Measurements from ENCODE around the gene LPCAT1.
A peak's percentile ranks its signal among the peaks of the same experiment; 100 is the strongest.

Gene LPCAT1

GRCh38 chr5:1471240-1471853 is 52.4 kb downstream of the LPCAT1 start:
- peak overlapping the region; percentile 81 for H3K27ac ChIP-seq
- POLR2A ChIA-PET (ENCODE audit: low non-redundant PET), result no interaction called here
- DNase-seq (ENCODE audit: low spot score), result no peak
- no peak for TF ChIP-seq CTCF (conservative IDR thresholded peaks at IDR 0.05; ENCODE audit: low read depth)
- CTCF ChIA-PET, result no interaction called here

GRCh38 chr5:1470762-1471211 is 53.0 kb downstream of the LPCAT1 start:
- ChIA-PET POLR2A (ENCODE audit: low non-redundant PET) (no interaction called here), CTCF (no interaction called here)
- DNase-seq (ENCODE audit: low spot score), result no peak
- peak overlapping the region; percentile 81 for H3K27ac ChIP-seq
- no peak for TF ChIP-seq CTCF (conservative IDR thresholded peaks at IDR 0.05; ENCODE audit: low read depth)

GRCh38 chr5:1468629-1469527 is 54.9 kb downstream of the LPCAT1 start:
- 0 out of 2 replicates have a peak, but pooled peaks have one; percentile 14 for TF ChIP-seq CTCF (conservative IDR thresholded peaks at IDR 0.05; ENCODE audit: low read depth)
- H3K27ac ChIP-seq, result peak overlapping the region; percentile 81
- DNase-seq (ENCODE audit: low spot score), result no peak
- ChIA-PET POLR2A (ENCODE audit: low non-redundant PET) (no interaction called here), CTCF (interaction anchor here (0.6 to 0.8 kb wide), 3 partner anchors 133 to 273 kb away, joined by 3 to 4 read pairs (median 3); no protein-coding TSS in a partner anchor)

- POLR2A ChIA-PET (ENCODE audit: low non-redundant PET), result no interaction called here
Observed at GRCh38 chr5:1468247-1468612, 55.5 kb downstream of the LPCAT1 start.

GRCh38 chr5:1467341-1468246 is 56.2 kb downstream of the LPCAT1 start:
- DNase-seq (ENCODE audit: low spot score), result no peak
- CTCF ChIA-PET, result interaction anchor here (0.7 to 0.8 kb wide), 2 partner anchors 177 to 274 kb away, joined by 3 read pairs; no protein-coding TSS in a partner anchor
- TF ChIP-seq CTCF (conservative IDR thresholded peaks at IDR 0.05; ENCODE audit: low read depth), result no peak
- H3K27ac ChIP-seq, result no peak overlapping the region
- POLR2A ChIA-PET (ENCODE audit: low non-redundant PET), result no interaction called here

More at GRCh38 chr5:1468247-1468612, 55.5 kb downstream of the LPCAT1 start:
- DNase-seq (ENCODE audit: low spot score), result no peak
- H3K27ac ChIP-seq, result no peak overlapping the region
- TF ChIP-seq CTCF (conservative IDR thresholded peaks at IDR 0.05; ENCODE audit: low read depth), result peak; percentile 57
- CTCF ChIA-PET, result interaction anchor here (0.6 to 0.8 kb wide), 3 partner anchors 132 to 273 kb away, joined by 3 to 4 read pairs (median 3); no protein-coding TSS in a partner anchor

All from RWPE1 (cell line).